SK-N-MC (cell line): ENCODE measurements around the gene ITGAE.
A peak's percentile ranks its signal among the peaks of the same experiment; 100 is the strongest.
"Not testable (repeated sequence)": the region's sequence is repeated elsewhere in the genome, so short reads cannot be mapped to it uniquely, and the experiment has no call there.

ENCODE experiments used
- DNase-seq: peaks from one replicate; pipeline ENCODE4 v3.0.0-alpha.2; 2011; ENCODE audit warnings: low read depth, low spot score
- H3K27ac ChIP-seq: fragments of 200-600 bp; sonication (generic); 2 replicates; pipeline ENCODE4 v1.5.1; 2016; ENCODE audit warnings: mixed run types
- H3K36me3 ChIP-seq: fragments of 200-600 bp; sonication (generic); 2 replicates; pipeline ENCODE4 v1.6.1; 2017; ENCODE audit warnings: antibody characterized with exemption, low read length, mixed read lengths; ENCODE audit not compliant: insufficient read depth
- H3K4me3 ChIP-seq: fragments of 200-600 bp; sonication (generic); 2 replicates; pipeline ENCODE4 v1.5.1; 2016
- H3K9ac ChIP-seq: fragments of 200-600 bp; sonication (generic); 2 replicates; pipeline ENCODE4 v1.8.0; 2017; ENCODE audit warnings: mixed run types, mixed read lengths; ENCODE audit not compliant: insufficient read length
- H3K9me3 ChIP-seq: fragments of 200-600 bp; sonication (generic); 2 replicates; pipeline ENCODE4 v1.6.1; 2017; ENCODE audit warnings: low read depth, mild to moderate bottlenecking, antibody characterized with exemption, low read length, moderate library complexity, mixed read lengths
- EZH2 ChIP-seq: fragments of 200-600 bp; sonication (generic); IDR thresholded peaks from one replicate; pipeline ENCODE4 v1.6.1; 2017; ENCODE audit warnings: antibody characterized with exemption
- FOXP2 ChIP-seq: optimal IDR thresholded peaks from 2 replicates; pipeline ENCODE3; 2011; ENCODE audit warnings: mild to moderate bottlenecking, moderate library complexity; ENCODE audit not compliant: insufficient read depth; ENCODE audit errors: extremely low read length, control extremely low read depth
- POLR2AphosphoS5 ChIP-seq: IDR thresholded peaks from 2 replicates; pipeline ENCODE4 v1.6.1; 2012; ENCODE audit warnings: mild to moderate bottlenecking, low read depth, low read length, borderline replicate concordance

The ITGAE gene

DNA sequence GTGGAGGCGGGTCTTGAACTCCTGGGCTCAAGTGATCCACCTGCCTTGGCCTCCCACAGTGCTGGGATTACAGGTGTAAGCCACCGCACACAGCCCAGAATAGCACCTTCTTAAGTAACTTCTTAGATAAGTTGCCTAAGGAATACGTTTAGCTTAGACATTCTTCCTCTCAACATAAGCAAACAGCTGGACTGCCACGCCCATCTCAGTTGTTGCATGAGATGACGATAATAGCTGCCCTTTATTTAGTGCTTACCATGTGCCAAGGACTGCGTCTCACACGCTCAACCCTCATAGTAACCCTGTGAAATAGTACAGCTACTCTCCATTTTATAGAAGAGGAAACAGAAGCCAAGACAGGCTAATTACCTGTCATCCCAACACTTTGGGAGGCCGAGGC lies 65.5 kb downstream of the ITGAE start:
- DNase-seq = no peak
- H3K27ac ChIP-seq = no peak overlapping the region
- no peak overlapping the region for H3K9ac ChIP-seq
- no peak overlapping the region for H3K4me3 ChIP-seq
- TF ChIP-seq EZH2 (no peak), FOXP2 (no peak), POLR2AphosphoS5 (no peak)
- H3K36me3 ChIP-seq = no peaks in the 10 kb centered on the region
- H3K9me3 ChIP-seq = no peaks in the 10 kb centered on the region

DNA sequence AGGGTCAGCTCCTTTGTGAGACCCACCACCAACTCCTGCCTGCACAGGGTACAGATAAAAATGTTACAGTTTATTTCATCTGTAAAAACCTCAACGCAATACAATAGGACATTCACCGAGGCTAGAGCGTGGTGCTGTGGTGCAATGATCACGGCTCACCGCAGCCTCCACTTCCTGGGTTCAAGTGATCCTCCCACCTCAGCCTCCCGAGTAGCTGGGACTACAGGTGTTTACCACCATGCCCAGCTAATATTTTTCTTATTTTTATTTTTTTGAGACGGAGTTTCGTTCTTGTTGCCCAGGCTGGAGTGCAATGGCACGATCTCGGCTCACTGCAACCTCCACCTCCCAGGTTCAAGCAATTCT lies 66.1 kb downstream of the ITGAE start:
- not testable (repeated sequence) for H3K27ac ChIP-seq, H3K36me3 ChIP-seq, DNase-seq, H3K4me3 ChIP-seq, H3K9ac ChIP-seq, H3K9me3 ChIP-seq

DNA sequence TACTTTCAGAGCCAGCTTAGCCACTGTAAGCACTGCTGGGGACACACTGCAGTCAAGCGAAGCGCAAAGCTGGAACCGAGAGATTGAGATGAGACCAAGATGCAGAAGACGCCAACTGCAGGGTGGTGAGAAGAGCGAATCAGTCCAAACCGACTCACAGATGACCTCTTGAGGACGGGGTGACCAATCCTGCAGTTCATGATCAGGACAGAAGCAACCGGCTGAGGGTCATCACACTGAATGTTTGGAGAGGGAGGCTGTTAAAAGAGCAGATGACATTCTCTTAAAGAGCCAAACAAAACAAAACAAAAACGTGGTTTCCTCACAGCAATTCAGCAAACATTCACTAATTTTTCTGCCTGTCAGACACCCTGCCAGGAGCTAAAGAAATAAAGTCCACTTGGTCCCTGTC lies 68.8 kb downstream of the ITGAE start:
- Histone ChIP-seq H3K27ac (no peak overlapping the region), H3K36me3 (peaks cover 7% of the 10 kb centered on the region), H3K4me3 (no peak overlapping the region), H3K9ac (no peak overlapping the region), H3K9me3 (no peaks in the 10 kb centered on the region)
- TF ChIP-seq POLR2AphosphoS5 (no peak), FOXP2 (no peak), EZH2 (no peak)
- DNase-seq = no peak

DNA sequence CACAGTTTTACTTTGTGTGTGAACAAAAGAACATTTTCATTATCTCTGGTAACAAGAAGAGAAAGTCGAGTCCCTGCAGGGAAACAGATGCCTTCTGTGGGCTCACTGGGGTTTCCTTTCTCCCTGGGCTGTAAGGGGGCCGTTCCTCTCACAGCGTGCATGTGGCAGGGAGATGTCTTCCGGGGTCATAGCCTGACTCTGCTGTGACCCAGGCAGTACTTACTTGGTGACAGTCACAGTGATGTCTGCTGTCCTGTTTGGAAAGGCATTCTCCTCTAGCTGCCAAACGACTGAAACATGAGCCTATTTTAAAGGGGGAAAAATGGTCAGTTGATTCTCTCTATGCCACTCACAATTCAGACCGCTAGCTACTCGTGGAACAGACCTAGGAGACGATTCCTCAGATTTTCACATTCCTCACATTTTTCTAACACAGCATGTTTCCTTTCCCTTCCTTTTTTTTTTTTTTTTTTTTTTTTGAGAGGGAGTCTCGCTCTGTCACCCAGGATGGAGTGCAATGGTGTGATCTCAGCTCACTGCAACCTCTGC lies 70.0 kb downstream of the ITGAE start:
- Histone ChIP-seq H3K4me3 (no peak overlapping the region), H3K36me3 (peaks cover 16% of the 10 kb centered on the region), H3K27ac (no peak overlapping the region), H3K9ac (no peak overlapping the region), H3K9me3 (no peaks in the 10 kb centered on the region)
- DNase-seq = no peak
- no peak for TF ChIP-seq POLR2AphosphoS5
- TF ChIP-seq EZH2 = no peak
- no peak for TF ChIP-seq FOXP2

DNA sequence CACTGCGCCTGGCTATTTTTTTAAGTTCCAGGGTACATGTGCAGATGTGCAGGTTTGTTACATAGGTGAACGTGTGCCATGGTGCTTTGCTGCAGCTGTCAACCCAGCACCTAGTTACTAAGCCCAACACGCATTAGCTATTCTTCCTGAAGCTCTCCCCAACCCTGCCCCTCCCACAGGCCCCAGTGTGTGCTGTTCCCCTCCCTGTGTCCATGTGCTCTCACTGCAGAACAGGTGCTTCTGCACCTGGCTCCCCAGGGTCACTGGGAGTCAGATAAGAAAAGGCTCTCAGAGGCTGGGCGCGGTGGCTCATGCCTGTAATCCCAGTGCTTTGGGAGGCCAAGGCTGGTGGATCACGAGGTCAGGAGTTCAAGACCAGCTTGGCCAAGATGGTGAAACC lies 71.1 kb downstream of the ITGAE start:
- H3K9ac ChIP-seq = no peak overlapping the region
- no peak overlapping the region for H3K27ac ChIP-seq
- TF ChIP-seq POLR2AphosphoS5 (no peak), FOXP2 (no peak), EZH2 (no peak)
- H3K36me3 ChIP-seq = peaks cover 21% of the 10 kb centered on the region
- H3K4me3 ChIP-seq = no peak overlapping the region
- H3K9me3 ChIP-seq = no peaks in the 10 kb centered on the region
- no peak for DNase-seq

DNA sequence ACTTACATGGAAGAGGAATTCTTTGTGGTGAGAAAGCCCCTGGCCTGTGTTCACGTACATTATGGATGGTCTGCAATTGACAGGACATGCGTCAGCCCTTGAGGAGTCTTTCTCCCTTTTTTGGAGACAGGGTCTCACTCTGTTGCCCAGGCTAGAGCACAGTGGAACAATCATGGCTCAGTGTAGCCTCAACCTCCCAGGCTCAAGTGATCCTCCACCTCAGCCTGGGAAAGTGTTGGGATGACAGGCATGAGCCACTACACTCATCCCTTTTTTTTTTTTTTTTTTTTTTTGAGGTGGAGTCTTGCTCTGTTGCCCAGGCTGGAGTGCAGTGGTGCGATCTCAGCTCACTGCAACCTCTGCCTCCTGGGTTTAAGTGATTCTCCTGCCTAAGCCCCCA lies 72.9 kb downstream of the ITGAE start:
- H3K9me3 ChIP-seq, H3K4me3 ChIP-seq, H3K27ac ChIP-seq, DNase-seq, H3K9ac ChIP-seq: not testable (repeated sequence)
- peaks cover 21% of the 10 kb centered on the region for H3K36me3 ChIP-seq

DNA sequence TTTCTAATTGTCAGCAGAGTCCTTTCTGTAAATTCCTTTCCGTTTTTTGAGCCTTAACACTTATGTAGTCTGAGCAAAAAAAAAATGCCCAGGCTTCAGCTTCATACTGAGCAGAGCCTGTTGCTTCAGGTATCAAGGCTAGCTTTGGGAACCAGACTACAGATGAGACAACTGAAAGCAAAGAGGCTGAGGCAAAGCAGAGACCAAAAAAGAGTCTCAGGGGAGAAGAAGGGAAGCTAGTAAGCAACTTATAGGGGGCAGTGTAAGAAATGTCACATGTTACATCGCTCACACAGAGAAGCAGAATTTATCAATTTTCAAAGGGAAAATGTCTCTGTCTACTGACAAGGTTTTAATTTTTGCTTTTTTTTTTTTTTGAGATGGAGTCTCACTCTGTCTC lies 73.9 kb downstream of the ITGAE start:
- peak overlapping the region; percentile 42; the same call in 1 of the 2 replicates for H3K27ac ChIP-seq
- no peak overlapping the region for H3K9ac ChIP-seq
- no peak for DNase-seq
- peaks cover 24% of the 10 kb centered on the region for H3K36me3 ChIP-seq
- H3K9me3 ChIP-seq = no peaks in the 10 kb centered on the region
- no peak overlapping the region for H3K4me3 ChIP-seq
- no peak for TF ChIP-seq POLR2AphosphoS5
- TF ChIP-seq FOXP2 = no peak
- TF ChIP-seq EZH2 = no peak

DNA sequence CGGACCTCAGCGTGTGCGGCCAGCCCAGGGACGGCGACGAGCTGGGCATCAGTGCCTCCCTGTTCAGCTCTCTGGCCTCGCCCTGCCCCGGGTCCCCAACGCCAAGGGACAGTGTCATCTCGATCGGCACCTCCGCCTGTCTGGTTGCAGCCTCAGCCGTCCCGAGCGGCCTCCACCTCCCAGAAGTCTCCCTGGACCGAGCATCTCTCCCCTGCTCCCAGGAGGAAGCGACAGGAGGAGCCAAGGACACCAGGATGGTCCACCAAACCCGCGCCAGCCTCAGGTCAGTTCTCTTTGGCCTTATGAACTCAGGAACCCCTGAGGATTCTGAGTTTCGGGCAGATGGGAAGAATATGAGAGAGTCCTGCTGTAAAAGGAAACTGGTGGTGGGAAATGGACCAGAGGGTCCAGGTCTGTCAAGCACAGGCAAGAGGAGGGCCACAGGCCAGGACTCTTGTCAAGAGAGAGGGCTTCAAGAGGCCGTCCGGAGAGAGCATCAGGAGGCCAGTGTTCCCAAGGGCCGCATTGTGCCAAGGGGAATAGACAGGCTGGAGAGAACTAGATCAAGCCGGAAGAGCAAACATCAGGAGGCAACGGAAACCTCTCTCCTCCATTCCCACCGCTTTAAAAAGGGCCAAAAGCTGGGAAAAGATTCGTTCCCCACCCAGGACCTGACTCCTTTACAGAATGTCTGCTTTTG lies 76.5 kb downstream of the ITGAE start:
- H3K36me3 ChIP-seq = peaks cover 35% of the 10 kb centered on the region
- H3K4me3 ChIP-seq = peak overlapping the region; percentile 79
- DNase-seq = no peak
- no peaks in the 10 kb centered on the region for H3K9me3 ChIP-seq
- TF ChIP-seq POLR2AphosphoS5 = no peak
- no peak for TF ChIP-seq EZH2
- no peak for TF ChIP-seq FOXP2
- H3K27ac ChIP-seq = no peak overlapping the region
- peak overlapping the region; percentile 81 for H3K9ac ChIP-seq

DNA sequence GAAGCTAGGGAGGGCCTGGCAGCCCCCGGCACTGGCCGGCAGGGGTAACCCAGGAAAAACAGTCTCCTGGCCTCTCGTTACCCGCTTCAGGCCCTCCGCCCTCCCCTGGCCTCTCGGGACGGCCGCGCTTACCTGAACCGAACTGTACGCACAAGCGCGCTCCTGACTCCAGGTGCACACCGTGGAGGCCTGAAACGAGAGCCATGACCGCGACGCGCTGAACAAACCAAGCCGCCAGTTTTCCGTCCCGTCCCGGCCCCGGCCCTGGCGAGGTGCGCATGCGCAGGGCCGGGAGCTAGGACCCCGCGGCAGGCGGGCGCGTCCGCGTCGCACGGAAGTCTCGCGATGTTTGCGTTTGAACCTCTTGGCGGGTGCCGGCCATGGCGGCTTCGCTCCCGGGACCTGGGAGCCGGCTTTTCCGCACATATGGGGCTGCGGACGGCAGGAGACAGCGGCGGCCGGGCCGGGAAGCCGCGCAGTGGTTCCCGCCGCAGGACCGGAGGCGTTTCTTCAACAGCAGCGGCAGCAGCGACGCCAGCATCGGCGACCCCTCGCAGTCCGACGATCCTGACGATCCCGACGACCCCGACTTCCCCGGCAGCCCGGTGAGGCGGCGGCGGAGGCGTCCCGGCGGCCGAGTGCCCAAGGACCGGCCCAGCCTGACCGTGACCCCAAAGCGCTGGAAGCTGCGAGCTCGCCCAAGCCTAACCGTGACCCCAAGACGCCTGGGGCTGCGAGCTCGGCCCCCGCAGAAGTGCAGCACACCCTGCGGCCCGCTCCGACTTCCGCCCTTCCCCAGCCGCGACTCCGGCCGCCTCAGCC lies 77.2 kb downstream of the ITGAE start, which contains the start of gene HASPIN:
Gene HASPIN, plus strand, starts transcription at position 348 of the 822 bp plus-strand sequence. Its CDS starts 33 bp downstream, at position 381.
- Histone ChIP-seq H3K36me3 (peaks cover 38% of the 10 kb centered on the region), H3K9ac (peak within 1 kb of the TSS; percentile 81), H3K4me3 (peak within 1 kb of the TSS; percentile 79), H3K9me3 (no peaks in the 10 kb centered on the region), H3K27ac (0 out of 2 replicates have a peak within 1 kb of the TSS, but pooled peaks have one; percentile 26)
- TF ChIP-seq FOXP2 (no peak), EZH2 (no peak), POLR2AphosphoS5 (peak; percentile 88)
- peak; percentile 10 for DNase-seq
